ENCODE measurements around the gene NISCH. TPM values are rescaled to one million over a fixed set of nuclear protein-coding genes. Genes with fewer than 3 reads are reported as not detected.

Gene NISCH
- total RNA-seq, 1 experiment from 2014 or later, result 104 TPM

GRCh38 chr3:52484680-52485461 is 29.5 kb downstream of the NISCH start:
- no peak for TF ChIP-seq CTCF (conservative IDR thresholded peaks at IDR 0.05)
- no peaks in the 10 kb centered on the region for H3K4me1 ChIP-seq (ENCODE audit: insufficient read depth, low read length)
- no peak overlapping the region for H2AFZ ChIP-seq (ENCODE audit: low read length)
- H4K20me1 ChIP-seq (ENCODE audit: control insufficient read depth, insufficient read depth, insufficient read length), result no peaks in the 10 kb centered on the region
- H4K91ac ChIP-seq (ENCODE audit: insufficient read length, low read depth, low read length), result no peak overlapping the region
- no peak overlapping the region for H2BK120ac ChIP-seq (ENCODE audit: low read depth, low read length, poor library complexity, severe bottlenecking)
- no peak overlapping the region for H3K4me3 Mint-ChIP-seq
- H2BK15ac ChIP-seq (ENCODE audit: low read depth, low read length), result no peak overlapping the region
- H3T11ph ChIP-seq (ENCODE audit: low read length), result no peak overlapping the region
- H3K4ac ChIP-seq (ENCODE audit: low read depth, low read length), result no peak overlapping the region
- no peak overlapping the region for H3K9ac ChIP-seq (ENCODE audit: extremely low read depth, insufficient read length, low read length)
- DNase-seq, result no peak
- H3K27ac Mint-ChIP-seq, result peak overlapping the region in 1 of 3 experiments; percentile 72; a peak in 2 of 7 replicates
- H3K79me1 ChIP-seq (ENCODE audit: insufficient read depth, low read depth, low read length, poor library complexity, severe bottlenecking), result no peaks in the 10 kb centered on the region
- no CpG with 5 or more reads among the region's 10 CpGs for WGBS (ENCODE audit: extremely low coverage, insufficient read length, low lambda C conversion rate)
- H3K4me1 Mint-ChIP-seq, result no peaks in the 10 kb centered on the region; a peak in 2 of 4 replicates
- H3K27me3 Mint-ChIP-seq (ENCODE audit: low read depth), result no peaks in the 10 kb centered on the region
- H2BK12ac ChIP-seq (ENCODE audit: insufficient read length, low read depth, low read length), result no peak overlapping the region
- no peak overlapping the region for H4K5ac ChIP-seq (ENCODE audit: insufficient read length, low read depth, low read length)
- no peak overlapping the region for H4K8ac ChIP-seq (replicated peaks; ENCODE audit: insufficient read length, low read depth, low read length)
- no peak overlapping the region for H3K56ac ChIP-seq (ENCODE audit: insufficient read length, low read depth, low read length)
- H3K18ac ChIP-seq (ENCODE audit: insufficient read length, low read depth, low read length), result no peak overlapping the region
- H3K9me3 ChIP-seq (ENCODE audit: control insufficient read depth, low read depth, low read length), result no peaks in the 10 kb centered on the region
- no peaks in the 10 kb centered on the region for H3K23me2 ChIP-seq (ENCODE audit: insufficient read length, low read depth, low read length, poor library complexity, severe bottlenecking)
- H3K79me2 ChIP-seq (ENCODE audit: insufficient read depth, low read length), result no peaks in the 10 kb centered on the region
- no peak overlapping the region for H3K27ac ChIP-seq (ENCODE audit: insufficient read length, low read depth, low read length)
- no peak overlapping the region for H2AK5ac ChIP-seq (ENCODE audit: insufficient read length, low read length)
- H3K14ac ChIP-seq (ENCODE audit: insufficient read depth, low read length), result no peak overlapping the region
- peaks cover 31 to 89% (median 87%) of the 10 kb centered on the region in 3 experiments; a peak in 6 of 7 replicates for H3K36me3 Mint-ChIP-seq (ENCODE audit: insufficient read depth in 1 of 3, low read depth in 3 of 3)
- H2BK20ac ChIP-seq (ENCODE audit: low read depth, low read length, poor library complexity, severe bottlenecking), result no peak overlapping the region
- H3K27me3 ChIP-seq (ENCODE audit: insufficient read depth, low read length), result no peaks in the 10 kb centered on the region
- no peak overlapping the region for H3K4me2 ChIP-seq (ENCODE audit: insufficient read depth, insufficient read length, low read length)
- H3K9me3 Mint-ChIP-seq, result no peaks in the 10 kb centered on the region
- H3K23ac ChIP-seq (ENCODE audit: insufficient read length, low read depth, low read length), result no peak overlapping the region
- H2BK5ac ChIP-seq (ENCODE audit: insufficient read length, low read length), result no peak overlapping the region

Measured in H9 (cell line).